Raji (cell line): ENCODE results near the gene TESK2.
A peak's percentile ranks its signal among the peaks of the same experiment; 100 is the strongest.

ENCODE experiments used
- POLR2A ChIP-seq: IDR thresholded peaks from 2 replicates; pipeline ENCODE4 v1.6.1; 2011; ENCODE audit warnings: low read depth, low read length, control low read depth; ENCODE audit not compliant: insufficient read depth

The TESK2 gene, protein sequence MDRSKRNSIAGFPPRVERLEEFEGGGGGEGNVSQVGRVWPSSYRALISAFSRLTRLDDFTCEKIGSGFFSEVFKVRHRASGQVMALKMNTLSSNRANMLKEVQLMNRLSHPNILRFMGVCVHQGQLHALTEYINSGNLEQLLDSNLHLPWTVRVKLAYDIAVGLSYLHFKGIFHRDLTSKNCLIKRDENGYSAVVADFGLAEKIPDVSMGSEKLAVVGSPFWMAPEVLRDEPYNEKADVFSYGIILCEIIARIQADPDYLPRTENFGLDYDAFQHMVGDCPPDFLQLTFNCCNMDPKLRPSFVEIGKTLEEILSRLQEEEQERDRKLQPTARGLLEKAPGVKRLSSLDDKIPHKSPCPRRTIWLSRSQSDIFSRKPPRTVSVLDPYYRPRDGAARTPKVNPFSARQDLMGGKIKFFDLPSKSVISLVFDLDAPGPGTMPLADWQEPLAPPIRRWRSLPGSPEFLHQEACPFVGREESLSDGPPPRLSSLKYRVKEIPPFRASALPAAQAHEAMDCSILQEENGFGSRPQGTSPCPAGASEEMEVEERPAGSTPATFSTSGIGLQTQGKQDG

DNA sequence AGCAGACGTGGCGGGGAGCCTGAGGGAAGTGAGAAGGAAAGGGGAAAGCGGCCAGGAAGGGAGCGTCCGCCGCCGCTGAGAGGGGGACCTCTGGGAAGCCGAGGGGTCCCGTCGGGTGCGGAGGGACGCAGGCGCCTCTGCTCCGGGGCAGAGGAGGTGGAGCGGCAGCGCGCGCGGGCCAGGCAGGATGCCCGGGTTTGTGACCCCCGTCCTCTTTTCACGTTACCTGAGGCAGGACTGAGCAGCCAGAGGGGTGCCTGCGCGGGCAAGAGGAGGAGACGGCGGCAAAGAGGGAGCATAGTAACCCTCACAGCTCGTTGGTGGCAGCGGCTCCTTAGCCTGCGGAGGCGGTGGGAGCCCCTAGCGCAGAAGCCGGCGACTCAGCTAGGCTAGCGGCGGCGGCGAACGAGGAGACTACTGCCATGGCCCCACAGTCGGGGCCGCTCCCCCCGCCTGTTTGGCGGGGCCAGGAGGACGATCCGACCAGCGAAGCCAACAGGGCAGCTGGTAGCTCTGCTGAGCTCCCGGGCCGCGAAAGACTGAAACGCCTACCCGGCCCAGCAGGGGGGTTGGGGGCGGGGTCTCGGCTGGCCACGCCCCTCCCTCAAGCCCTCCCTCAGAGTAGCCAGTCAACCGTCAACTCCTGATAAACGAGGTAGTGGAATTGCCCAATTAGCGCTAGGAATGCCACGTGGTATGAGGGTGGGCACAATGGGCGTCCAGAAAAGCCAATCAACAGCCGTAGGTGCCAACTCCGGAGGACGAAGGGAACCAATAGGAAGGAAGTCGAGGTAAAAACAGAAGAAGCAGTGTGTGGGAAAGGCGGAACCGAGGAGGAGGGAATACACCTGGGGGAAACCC is at the start of gene TESK2:
TESK2 (minus strand) TSS at position 538 of the 861 bp plus-strand sequence. CDS start 33,378 bp downstream, outside the sequence.
- TF ChIP-seq POLR2A = peak; percentile 81

DNA sequence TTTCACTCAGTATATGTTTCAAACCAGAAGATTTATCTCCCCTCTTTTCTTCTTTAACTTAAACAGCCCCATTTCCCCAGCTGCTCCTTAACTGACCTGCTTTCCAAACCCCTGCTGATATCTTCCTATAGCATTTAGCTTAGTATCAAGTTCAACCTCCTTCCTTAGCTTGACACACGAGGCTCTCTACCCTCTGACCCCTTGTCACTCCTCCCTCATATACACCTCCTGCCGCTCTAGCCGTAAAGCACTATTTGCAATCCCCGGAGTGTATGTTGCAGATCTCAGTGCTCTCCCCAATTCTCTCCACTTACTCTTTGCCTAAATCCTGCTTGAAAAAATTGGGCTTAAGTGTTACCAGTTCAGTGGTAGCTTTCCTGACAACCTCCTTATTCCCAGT is 45.9 kb upstream of the TESK2 start:
- TF ChIP-seq POLR2A = no peak

DNA sequence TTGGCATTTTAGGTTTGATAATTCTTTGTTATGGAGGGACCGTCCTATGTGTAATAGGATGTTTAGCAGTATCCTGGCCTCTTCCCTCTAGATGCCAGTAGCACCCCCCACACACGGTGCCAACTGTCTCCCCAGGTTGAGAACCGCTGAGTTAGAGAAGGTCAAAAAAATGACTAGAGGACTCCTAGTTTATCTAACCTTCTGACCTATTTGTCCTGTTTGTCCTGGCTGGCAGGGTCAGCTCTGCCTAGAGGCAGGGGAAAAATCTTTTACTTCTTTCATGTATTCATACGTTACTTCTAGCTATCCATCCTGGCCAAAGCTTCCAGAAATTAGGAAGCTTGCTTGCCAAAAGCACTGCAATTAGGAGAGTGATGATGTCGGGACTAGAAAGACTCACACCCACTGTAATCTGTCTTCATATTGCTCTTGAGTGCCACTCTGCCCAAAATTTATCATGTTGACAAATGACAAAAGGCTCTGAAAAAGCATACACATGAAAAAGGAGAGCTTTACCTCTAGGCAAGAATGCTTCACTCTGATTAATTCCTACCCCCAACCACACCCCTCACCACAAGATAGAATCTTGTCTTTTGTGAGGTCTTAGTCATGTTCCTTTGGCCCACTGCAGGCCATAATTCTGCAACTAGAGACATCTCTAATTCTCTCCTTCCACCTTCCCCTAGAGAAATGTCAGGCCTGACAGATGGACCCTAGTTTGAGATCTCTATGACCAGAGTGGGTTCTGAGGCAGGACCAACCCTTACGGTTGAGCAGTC is 45.2 kb upstream of the TESK2 start:
- no peak for TF ChIP-seq POLR2A

DNA sequence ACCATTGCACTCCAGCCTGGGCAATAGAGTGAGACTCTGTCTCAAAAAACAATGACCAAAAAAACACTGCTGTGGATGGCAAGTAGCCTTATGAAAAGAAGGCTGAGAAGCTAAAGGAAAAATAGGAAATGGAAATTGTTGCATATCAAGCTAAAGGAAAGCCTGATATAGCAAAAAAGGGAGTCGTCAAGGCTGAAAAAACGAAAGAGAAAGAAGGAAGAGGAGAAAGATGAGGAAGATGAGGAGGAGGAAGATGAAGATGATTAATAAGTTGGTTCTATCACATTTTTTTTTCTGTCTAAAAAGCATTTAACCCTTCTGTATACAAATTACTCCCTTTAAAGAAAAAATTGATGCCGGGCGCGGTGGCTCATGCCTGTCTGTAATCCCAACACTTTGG is 40.9 kb upstream of the TESK2 start:
- TF ChIP-seq POLR2A = no peak

DNA sequence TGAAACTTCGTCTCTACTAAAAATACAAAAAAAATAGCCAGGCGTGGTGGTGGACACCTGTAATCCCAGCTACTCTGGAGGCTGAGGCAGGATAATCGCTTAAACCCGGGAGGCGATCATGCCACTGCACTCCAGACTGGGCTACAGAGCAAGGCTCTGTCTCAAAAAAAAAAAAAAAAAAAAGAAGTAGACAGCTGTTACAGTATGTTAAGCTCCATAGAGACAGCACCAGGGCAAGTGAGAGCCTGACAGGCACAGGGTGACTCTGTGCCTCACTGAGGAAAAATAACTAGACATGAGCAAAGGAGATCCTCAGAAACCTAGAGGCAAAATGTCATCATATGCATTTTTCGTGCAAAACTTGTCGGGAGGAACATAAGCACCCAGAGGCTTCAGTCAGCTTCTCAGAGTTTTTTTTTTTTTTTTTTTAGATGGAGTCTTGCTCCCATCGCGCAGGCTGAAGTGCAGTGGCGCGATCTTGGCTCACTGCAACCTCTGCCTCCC is 39.7 kb upstream of the TESK2 start:
- TF ChIP-seq POLR2A = no peak

DNA sequence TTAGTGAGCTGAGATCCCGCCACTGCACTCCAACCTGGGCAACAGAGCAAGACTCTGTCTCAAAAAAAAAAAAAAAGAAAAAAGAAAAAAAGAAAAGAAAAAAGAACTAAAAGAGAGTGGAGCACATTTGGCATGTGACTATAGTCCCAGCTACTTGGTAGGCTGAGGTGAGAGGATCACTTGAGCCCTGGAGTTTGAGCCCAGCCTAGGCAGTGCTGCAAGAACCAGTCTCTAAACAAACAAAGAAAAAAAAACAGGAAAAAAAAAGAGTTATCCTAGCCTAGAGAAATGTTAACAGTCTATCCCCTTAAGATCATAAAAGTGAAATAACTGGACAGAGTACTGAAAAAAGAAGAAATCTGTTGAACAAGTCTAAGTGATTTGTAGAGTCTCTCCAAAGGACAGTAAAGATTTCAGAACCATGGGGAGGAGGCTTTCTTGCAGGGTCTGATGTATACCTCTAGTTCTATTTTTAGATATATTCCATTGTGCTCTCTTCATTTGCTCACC is 35.2 kb upstream of the TESK2 start:
- no peak for TF ChIP-seq POLR2A

DNA sequence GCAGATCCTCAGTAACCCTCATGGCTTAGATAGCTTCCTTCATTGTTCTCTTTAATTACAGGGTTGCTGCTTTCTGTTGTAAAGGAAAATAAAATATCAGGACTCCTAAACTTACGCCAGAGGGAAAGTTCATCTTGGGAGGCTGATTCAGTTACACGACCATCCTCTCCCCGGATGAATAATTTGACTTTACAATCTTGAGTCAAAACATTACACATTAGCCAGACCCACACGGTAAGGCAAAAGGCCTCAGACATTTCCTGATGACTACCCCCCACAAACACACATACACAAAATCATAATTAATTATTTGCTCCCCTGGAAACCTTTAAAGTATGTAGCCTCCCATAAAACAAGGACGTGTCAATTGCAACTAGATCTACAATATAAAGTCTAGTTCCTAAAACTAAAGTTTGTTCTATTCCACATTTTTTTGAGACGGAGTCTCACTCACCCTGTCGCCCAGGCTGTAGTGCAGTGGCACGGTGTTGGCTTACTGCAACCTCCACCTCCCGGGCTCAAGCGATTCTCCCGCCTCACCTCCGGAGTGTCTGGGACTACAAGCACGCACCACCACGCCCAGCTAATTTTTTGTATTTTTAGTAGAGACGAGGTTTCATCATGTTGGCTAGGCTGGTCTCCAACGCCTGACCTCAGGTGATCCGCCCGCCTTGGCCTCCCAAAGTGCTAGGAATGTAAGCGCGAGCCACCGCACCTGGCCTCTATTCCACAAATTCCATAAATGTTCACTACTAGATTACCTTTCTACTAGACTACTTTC is 31.6 kb upstream of the TESK2 start:
- TF ChIP-seq POLR2A = no peak

DNA sequence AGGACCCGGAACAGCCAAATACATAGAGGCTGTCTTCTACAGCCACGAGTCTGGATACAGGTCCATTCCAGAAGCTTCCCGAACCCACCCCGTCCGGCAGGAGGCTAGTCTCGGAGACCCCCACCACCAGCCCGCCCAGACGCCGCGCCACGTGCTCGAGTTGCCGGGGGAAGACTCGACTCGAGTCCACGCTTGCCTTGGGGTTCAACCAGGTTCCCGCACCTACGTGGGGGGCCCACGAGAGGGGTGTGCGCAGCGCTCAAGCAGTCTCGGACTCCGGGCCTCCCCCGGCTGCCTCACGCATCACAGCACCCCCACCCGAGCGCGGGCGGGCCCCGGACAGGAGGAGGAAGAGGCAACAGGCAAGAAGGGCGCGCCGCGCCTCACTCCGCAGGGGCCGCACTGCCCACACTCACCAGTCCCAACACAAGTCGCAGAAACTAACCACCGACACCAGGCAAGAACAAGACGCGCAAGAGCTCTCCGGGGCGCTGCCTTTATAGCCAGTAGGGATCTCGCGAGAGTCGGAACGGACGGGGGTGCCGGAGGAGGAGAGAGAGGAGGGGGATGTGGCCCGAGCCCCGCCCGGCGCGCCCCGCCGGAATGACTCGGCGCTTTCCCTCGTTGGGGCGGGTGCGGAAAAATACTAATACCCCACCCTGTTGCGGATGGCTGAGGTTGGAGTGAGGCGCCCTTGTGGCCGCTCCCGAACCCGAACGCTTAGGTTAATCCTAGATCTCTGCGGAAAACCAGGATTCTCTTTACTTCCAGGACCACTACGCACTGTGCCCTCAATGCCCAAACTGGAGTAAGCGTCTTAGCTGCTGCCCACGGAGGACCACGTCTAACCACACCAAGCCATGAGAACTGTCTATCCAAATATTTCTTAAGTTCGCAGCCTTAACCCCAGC is 30.7 kb upstream of the TESK2 start, which contains the start of gene PRDX1:
PRDX1 (minus strand) TSS at position 472 of the 911 bp plus-strand sequence. CDS start 2,841 bp downstream, outside the sequence.
- peak; percentile 100 for TF ChIP-seq POLR2A

DNA sequence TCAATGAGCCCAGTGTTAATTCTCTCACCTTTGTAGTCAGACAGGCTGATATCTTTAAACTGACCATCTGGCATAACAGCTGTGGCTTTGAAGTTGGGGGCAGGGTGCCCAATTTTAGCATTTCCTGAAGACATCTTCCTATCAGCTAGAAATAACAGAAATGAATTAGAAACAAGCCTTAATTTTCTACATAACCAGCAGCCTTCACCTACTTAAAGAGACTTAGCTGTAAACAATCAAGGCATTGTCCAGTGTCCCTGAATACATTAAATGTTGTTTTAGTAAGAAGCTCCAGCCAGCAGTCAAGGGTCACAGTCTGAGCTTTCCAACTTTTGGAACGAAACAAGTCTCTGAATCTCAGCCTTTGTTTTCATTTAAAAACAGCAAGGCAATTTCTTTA is 27.9 kb upstream of the TESK2 start:
- no peak for TF ChIP-seq POLR2A

DNA sequence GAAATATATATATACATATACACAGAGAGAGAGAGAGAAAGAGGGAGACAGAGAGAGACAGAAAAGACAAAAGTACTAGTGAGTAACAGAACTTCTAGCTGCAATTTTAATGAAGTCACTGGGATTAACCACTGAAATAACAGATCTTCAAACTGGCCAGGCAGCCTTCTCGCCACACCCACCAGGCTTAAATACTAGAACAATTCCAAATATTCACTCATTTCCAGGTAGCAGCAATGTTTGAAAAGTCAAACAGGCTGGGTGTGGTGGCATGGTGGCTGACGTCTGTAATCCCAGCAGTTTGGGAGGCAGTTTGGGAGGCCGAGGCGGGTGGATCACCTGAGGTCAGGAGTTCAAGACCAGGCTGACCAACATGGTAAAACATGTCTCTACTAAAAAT is 25.5 kb upstream of the TESK2 start:
- TF ChIP-seq POLR2A = no peak

DNA sequence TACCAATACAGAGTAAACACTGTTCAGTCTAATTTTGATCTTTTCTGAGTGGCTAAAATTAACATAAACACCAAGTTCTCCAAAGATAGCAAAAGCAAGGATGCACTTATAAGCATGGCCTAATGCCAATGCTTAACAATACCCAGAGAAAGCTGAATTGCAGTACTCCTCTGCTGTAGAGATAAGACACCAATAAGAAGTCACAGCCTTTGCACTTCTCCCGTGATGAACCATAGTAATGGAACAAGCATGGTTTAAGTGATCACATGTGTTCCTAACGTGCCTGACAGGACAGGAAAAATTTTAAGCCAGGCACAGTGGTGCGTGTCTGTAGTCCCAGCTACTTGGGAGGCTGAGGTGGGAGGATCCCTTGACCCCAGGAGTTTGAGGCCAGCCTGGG is 25.1 kb upstream of the TESK2 start:
- no peak for TF ChIP-seq POLR2A

DNA sequence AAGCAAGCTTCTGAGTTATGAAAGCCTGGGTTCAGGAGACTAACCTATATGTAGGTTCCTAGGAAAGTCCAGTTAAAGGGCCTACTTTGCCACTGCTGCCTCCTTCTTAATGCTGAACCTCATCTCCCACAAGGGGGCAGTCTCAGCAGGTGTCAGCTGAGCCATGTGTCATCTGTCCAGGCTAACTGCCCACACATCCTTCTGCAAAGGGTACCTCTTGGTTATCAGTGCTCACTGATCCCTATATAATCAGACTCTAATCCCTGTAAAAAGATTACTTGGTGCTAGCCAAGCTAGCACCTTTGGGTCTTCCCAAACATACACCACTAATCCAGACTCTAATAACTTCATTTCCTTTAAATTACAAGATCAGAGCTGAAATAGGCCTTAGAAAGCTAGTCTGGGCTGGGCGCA is 21.7 kb upstream of the TESK2 start:
- TF ChIP-seq POLR2A = no peak
